ENCODE results near the gene CD52. TPM values are rescaled to one million over a fixed set of nuclear protein-coding genes. Genes with fewer than 3 reads are reported as not detected.
A peak's percentile ranks its signal among the peaks of the same experiment; 100 is the strongest.
"Not testable (repeated sequence)": the region's sequence is repeated elsewhere in the genome, so short reads cannot be mapped to it uniquely, and the experiment has no call there.

CD52 gene
- polyA plus RNA-seq, 3 donors: 851 to 4,047 (median 2,617) TPM

DNA sequence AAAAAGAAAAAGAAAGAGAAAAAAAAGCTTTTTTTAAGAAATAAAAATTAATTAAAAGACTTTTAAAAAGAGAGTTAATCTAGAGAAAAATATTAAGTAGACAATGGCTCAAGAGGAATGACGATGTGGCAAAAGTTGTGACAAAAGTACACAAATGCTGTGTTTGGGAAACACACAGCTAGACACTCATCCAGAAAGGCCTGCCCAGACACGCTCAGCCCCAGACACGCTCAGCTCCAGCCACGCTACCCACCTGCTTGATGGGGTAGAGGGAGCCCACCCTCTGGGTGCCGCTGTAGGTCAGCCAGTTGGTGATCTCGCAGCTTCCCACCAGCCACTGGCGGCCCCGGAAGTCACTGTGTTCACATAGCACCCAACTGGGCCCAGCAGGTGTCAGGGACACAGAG is 10.2 kb downstream of the CD52 start:
- no peak overlapping the region for H2AFZ ChIP-seq (ENCODE audit: insufficient read depth, low read depth, low read length, poor library complexity, severe bottlenecking)
- 92% methylated on average over 6 of the region's 8 CpGs for WGBS (ENCODE audit: insufficient coverage)
- no peaks in the 10 kb centered on the region for H3K27me3 ChIP-seq (ENCODE audit: control insufficient read depth in 2 of 2, insufficient read depth in 2 of 2, low read length in 2 of 2)
- H3K9me3 Mint-ChIP-seq: peaks cover 0 to 2% (median 0%) of the 10 kb centered on the region in 7 donors
- intact Hi-C loops (cut with micrococcal nuclease): no loop called here
- H4K20me1 ChIP-seq (ENCODE audit: insufficient read depth, low read length): no peaks in the 10 kb centered on the region
- peaks cover 1% of the 10 kb centered on the region in 2 donors for H3K4me1 ChIP-seq (ENCODE audit: control insufficient read depth in 1 of 2, insufficient read depth in 2 of 2, low read length in 2 of 2)
- no peak overlapping the region for H3K9ac ChIP-seq (ENCODE audit: insufficient read depth, low read length, poor library complexity, severe bottlenecking)
- peaks cover 4% of the 10 kb centered on the region for H3K4me1 Mint-ChIP-seq
- H3K27ac ChIP-seq (ENCODE audit: low read depth in 1 of 2, low read length in 2 of 2): no peak overlapping the region
- TF ChIP-seq CTCF (IDR thresholded peaks at IDR 0.05): no peak
- H3K27ac Mint-ChIP-seq: peak overlapping the region in 2 of 7 donors; percentile 63 to 77
- DNase-seq: no peak
- peaks cover 15 to 16% of the 10 kb centered on the region in 2 donors for H3K36me3 Mint-ChIP-seq
- no peaks in the 10 kb centered on the region for H3K79me2 ChIP-seq (ENCODE audit: insufficient read depth, low read length)
- H3K4me2 ChIP-seq (replicated peaks; ENCODE audit: extremely low read depth, low read length, poor library complexity, severe bottlenecking): no peak overlapping the region
- H3K9me3 ChIP-seq (replicated peaks in 1 of 2; ENCODE audit: control insufficient read depth in 1 of 2, insufficient read depth in 1 of 2, low read length in 2 of 2): no peaks in the 10 kb centered on the region
- peaks cover 4 to 12% (median 9%) of the 10 kb centered on the region in 3 donors for H3K27me3 Mint-ChIP-seq (ENCODE audit: low read depth in 3 of 3)
- no peak overlapping the region for H3K4me3 ChIP-seq (replicated peaks in 1 of 3; ENCODE audit: low read depth in 2 of 3, low read length in 3 of 3)
- H3K36me3 ChIP-seq (replicated peaks in 1 of 2; ENCODE audit: control insufficient read depth in 1 of 2, insufficient read depth in 2 of 2, low read length in 2 of 2): peaks cover 0 to 15% of the 10 kb centered on the region in 2 donors
- no peak overlapping the region for H3K4me3 Mint-ChIP-seq

GRCh38 chr1:26328597-26328996 is 10.8 kb downstream of the CD52 start:
- no peak for TF ChIP-seq CTCF (IDR thresholded peaks at IDR 0.05)
- intact Hi-C loops (cut with micrococcal nuclease): no loop called here
- H3K27me3 ChIP-seq (ENCODE audit: control insufficient read depth in 2 of 2, insufficient read depth in 2 of 2, low read length in 2 of 2): no peaks in the 10 kb centered on the region
- Mint-ChIP-seq H3K36me3 (peaks cover 9% of the 10 kb centered on the region in 2 donors), H3K27me3 (ENCODE audit: low read depth in 3 of 3) (peaks cover 4 to 12% (median 9%) of the 10 kb centered on the region in 3 donors), H3K27ac (no peak overlapping the region), H3K9me3 (peaks cover 0 to 2% (median 0%) of the 10 kb centered on the region in 7 donors), H3K4me3 (no peak overlapping the region), H3K4me1 (peaks cover 7% of the 10 kb centered on the region)
- no peak for DNase-seq
- H4K20me1 ChIP-seq (ENCODE audit: insufficient read depth, low read length): no peaks in the 10 kb centered on the region
- 86% methylated on average over 1 of the region's 8 CpGs for WGBS (ENCODE audit: insufficient coverage)
- H3K4me2 ChIP-seq (replicated peaks; ENCODE audit: extremely low read depth, low read length, poor library complexity, severe bottlenecking): no peak overlapping the region
- no peaks in the 10 kb centered on the region for H3K9me3 ChIP-seq (replicated peaks in 1 of 2; ENCODE audit: control insufficient read depth in 1 of 2, insufficient read depth in 1 of 2, low read length in 2 of 2)
- H3K79me2 ChIP-seq (ENCODE audit: insufficient read depth, low read length): no peaks in the 10 kb centered on the region
- H3K9ac ChIP-seq (ENCODE audit: insufficient read depth, low read length, poor library complexity, severe bottlenecking): no peak overlapping the region
- H3K36me3 ChIP-seq (replicated peaks in 1 of 2; ENCODE audit: control insufficient read depth in 1 of 2, insufficient read depth in 2 of 2, low read length in 2 of 2): peaks cover 0 to 9% of the 10 kb centered on the region in 2 donors
- peaks cover 7% of the 10 kb centered on the region in 2 donors for H3K4me1 ChIP-seq (ENCODE audit: control insufficient read depth in 1 of 2, insufficient read depth in 2 of 2, low read length in 2 of 2)
- H3K27ac ChIP-seq (ENCODE audit: low read depth in 1 of 2, low read length in 2 of 2): no peak overlapping the region
- H2AFZ ChIP-seq (ENCODE audit: insufficient read depth, low read depth, low read length, poor library complexity, severe bottlenecking): no peak overlapping the region
- H3K4me3 ChIP-seq (replicated peaks in 1 of 3; ENCODE audit: low read depth in 2 of 3, low read length in 3 of 3): no peak overlapping the region

DNA sequence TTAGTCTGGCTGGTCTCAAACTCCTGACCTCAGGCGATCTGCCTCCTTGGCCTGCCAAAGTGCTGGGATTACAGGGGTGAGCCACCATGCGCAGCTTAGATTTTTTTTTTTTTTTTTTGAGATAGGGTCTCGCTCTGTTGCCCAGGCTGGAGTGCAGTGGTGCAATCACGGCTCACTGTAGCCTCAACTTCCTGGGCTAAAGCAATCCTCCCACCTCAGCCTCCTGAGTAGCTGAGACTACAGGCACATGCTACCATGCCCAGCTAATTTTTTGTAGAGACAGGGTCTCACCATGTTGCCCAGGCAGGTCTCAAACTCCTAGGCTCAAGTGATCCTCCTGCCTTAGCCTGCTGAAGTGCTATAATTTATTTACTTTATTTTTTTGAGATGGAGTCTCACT is 11.6 kb downstream of the CD52 start:
- H3K36me3 Mint-ChIP-seq; H3K4me1 Mint-ChIP-seq; intact Hi-C loops (cut with micrococcal nuclease); H3K27ac ChIP-seq (ENCODE audit: low read depth in 1 of 2, low read length in 2 of 2); DNase-seq; H3K4me3 ChIP-seq (replicated peaks in 1 of 3; ENCODE audit: low read depth in 2 of 3, low read length in 3 of 3); H3K27me3 ChIP-seq (ENCODE audit: control insufficient read depth in 2 of 2, insufficient read depth in 2 of 2, low read length in 2 of 2); H3K79me2 ChIP-seq (ENCODE audit: insufficient read depth, low read length); H3K4me3 Mint-ChIP-seq; H2AFZ ChIP-seq (ENCODE audit: insufficient read depth, low read depth, low read length, poor library complexity, severe bottlenecking); H3K9ac ChIP-seq (ENCODE audit: insufficient read depth, low read length, poor library complexity, severe bottlenecking); H3K4me2 ChIP-seq (replicated peaks; ENCODE audit: extremely low read depth, low read length, poor library complexity, severe bottlenecking); H3K36me3 ChIP-seq (replicated peaks in 1 of 2; ENCODE audit: control insufficient read depth in 1 of 2, insufficient read depth in 2 of 2, low read length in 2 of 2); H3K9me3 ChIP-seq (replicated peaks in 1 of 2; ENCODE audit: control insufficient read depth in 1 of 2, insufficient read depth in 1 of 2, low read length in 2 of 2); H3K27ac Mint-ChIP-seq; H4K20me1 ChIP-seq (ENCODE audit: insufficient read depth, low read length); H3K9me3 Mint-ChIP-seq: not testable (repeated sequence)
- 100% methylated on average over 1 of the region's 4 CpGs for WGBS (ENCODE audit: insufficient coverage)
- H3K4me1 ChIP-seq (ENCODE audit: control insufficient read depth in 1 of 2, insufficient read depth in 2 of 2, low read length in 2 of 2): peaks cover 10 to 11% of the 10 kb centered on the region in 2 donors
- peaks cover 4 to 12% (median 9%) of the 10 kb centered on the region in 3 donors for H3K27me3 Mint-ChIP-seq (ENCODE audit: low read depth in 3 of 3)

Measured in CD14-positive monocyte (primary cell).